Measurements from ENCODE around the gene PEX7.
"Not testable (repeated sequence)": the region's sequence is repeated elsewhere in the genome, so short reads cannot be mapped to it uniquely, and the experiment has no call there.

The PEX7 gene

GRCh38 chr6:136859430-136859829 is 37.0 kb downstream of the PEX7 start:
- no peak overlapping the region for H3K4me3 ChIP-seq (ENCODE audit: low read length)
- H3K9ac ChIP-seq (ENCODE audit: low read length): no peak overlapping the region
- H3K27me3 ChIP-seq (ENCODE audit: control insufficient read depth, insufficient read depth, low read length): no peaks in the 10 kb centered on the region
- H3K27ac ChIP-seq (ENCODE audit: low read length): no peak overlapping the region
- H3K9me3 ChIP-seq (ENCODE audit: control insufficient read depth, low read depth, low read length): no peaks in the 10 kb centered on the region
- H3K36me3 ChIP-seq (ENCODE audit: control insufficient read depth, low read depth, low read length): no peaks in the 10 kb centered on the region
- H3K4me1 ChIP-seq (ENCODE audit: control insufficient read depth, low read depth, low read length): no peaks in the 10 kb centered on the region

GRCh38 chr6:136860043-136860442 is 37.7 kb downstream of the PEX7 start:
- H3K36me3 ChIP-seq (ENCODE audit: control insufficient read depth, low read depth, low read length): no peaks in the 10 kb centered on the region
- H3K9ac ChIP-seq (ENCODE audit: low read length): no peak overlapping the region
- H3K4me3 ChIP-seq (ENCODE audit: low read length): no peak overlapping the region
- no peaks in the 10 kb centered on the region for H3K4me1 ChIP-seq (ENCODE audit: control insufficient read depth, low read depth, low read length)
- H3K27ac ChIP-seq (ENCODE audit: low read length): no peak overlapping the region
- no peaks in the 10 kb centered on the region for H3K27me3 ChIP-seq (ENCODE audit: control insufficient read depth, insufficient read depth, low read length)
- no peaks in the 10 kb centered on the region for H3K9me3 ChIP-seq (ENCODE audit: control insufficient read depth, low read depth, low read length)

GRCh38 chr6:136862662-136863061 is 40.3 kb downstream of the PEX7 start:
- H3K9me3 ChIP-seq (ENCODE audit: control insufficient read depth, low read depth, low read length): no peaks in the 10 kb centered on the region
- H3K4me1 ChIP-seq (ENCODE audit: control insufficient read depth, low read depth, low read length): no peaks in the 10 kb centered on the region
- no peak overlapping the region for H3K4me3 ChIP-seq (ENCODE audit: low read length)
- H3K27me3 ChIP-seq (ENCODE audit: control insufficient read depth, insufficient read depth, low read length): no peaks in the 10 kb centered on the region
- no peaks in the 10 kb centered on the region for H3K36me3 ChIP-seq (ENCODE audit: control insufficient read depth, low read depth, low read length)
- H3K27ac ChIP-seq (ENCODE audit: low read length): no peak overlapping the region
- no peak overlapping the region for H3K9ac ChIP-seq (ENCODE audit: low read length)

GRCh38 chr6:136863752-136864151 is 41.4 kb downstream of the PEX7 start:
- Histone ChIP-seq H3K4me3 (ENCODE audit: low read length) (no peak overlapping the region), H3K27ac (ENCODE audit: low read length) (no peak overlapping the region), H3K36me3 (ENCODE audit: control insufficient read depth, low read depth, low read length) (no peaks in the 10 kb centered on the region), H3K27me3 (ENCODE audit: control insufficient read depth, insufficient read depth, low read length) (no peaks in the 10 kb centered on the region), H3K4me1 (ENCODE audit: control insufficient read depth, low read depth, low read length) (no peaks in the 10 kb centered on the region), H3K9ac (ENCODE audit: low read length) (no peak overlapping the region), H3K9me3 (ENCODE audit: control insufficient read depth, low read depth, low read length) (no peaks in the 10 kb centered on the region)

- Histone ChIP-seq H3K4me1 (ENCODE audit: control insufficient read depth, low read depth, low read length) (no peaks in the 10 kb centered on the region), H3K4me3 (ENCODE audit: low read length) (no peak overlapping the region), H3K27ac (ENCODE audit: low read length) (no peak overlapping the region), H3K9me3 (ENCODE audit: control insufficient read depth, low read depth, low read length) (no peaks in the 10 kb centered on the region), H3K27me3 (ENCODE audit: control insufficient read depth, insufficient read depth, low read length) (no peaks in the 10 kb centered on the region), H3K36me3 (ENCODE audit: control insufficient read depth, low read depth, low read length) (no peaks in the 10 kb centered on the region), H3K9ac (ENCODE audit: low read length) (no peak overlapping the region)
Measured at GRCh38 chr6:136864676-136865075, 42.3 kb downstream of the PEX7 start.

GRCh38 chr6:136866872-136867416 is 44.6 kb downstream of the PEX7 start:
- Histone ChIP-seq H3K36me3 (ENCODE audit: control insufficient read depth, low read depth, low read length) (no peaks in the 10 kb centered on the region), H3K9me3 (ENCODE audit: control insufficient read depth, low read depth, low read length) (no peaks in the 10 kb centered on the region), H3K9ac (ENCODE audit: low read length) (no peak overlapping the region), H3K4me3 (ENCODE audit: low read length) (no peak overlapping the region), H3K27me3 (ENCODE audit: control insufficient read depth, insufficient read depth, low read length) (no peaks in the 10 kb centered on the region), H3K27ac (ENCODE audit: low read length) (no peak overlapping the region), H3K4me1 (ENCODE audit: control insufficient read depth, low read depth, low read length) (no peaks in the 10 kb centered on the region)

- Histone ChIP-seq H3K27ac (ENCODE audit: low read length) (no peak overlapping the region), H3K27me3 (ENCODE audit: control insufficient read depth, insufficient read depth, low read length) (no peaks in the 10 kb centered on the region), H3K9ac (ENCODE audit: low read length) (no peak overlapping the region), H3K9me3 (ENCODE audit: control insufficient read depth, low read depth, low read length) (peaks cover 9% of the 10 kb centered on the region), H3K4me3 (ENCODE audit: low read length) (no peak overlapping the region), H3K4me1 (ENCODE audit: control insufficient read depth, low read depth, low read length) (no peaks in the 10 kb centered on the region), H3K36me3 (ENCODE audit: control insufficient read depth, low read depth, low read length) (no peaks in the 10 kb centered on the region)
Measured at GRCh38 chr6:136869451-136869850, 47.1 kb downstream of the PEX7 start.

- Histone ChIP-seq H3K4me1 (ENCODE audit: control insufficient read depth, low read depth, low read length) (no peaks in the 10 kb centered on the region), H3K36me3 (ENCODE audit: control insufficient read depth, low read depth, low read length) (no peaks in the 10 kb centered on the region), H3K27me3 (ENCODE audit: control insufficient read depth, insufficient read depth, low read length) (no peaks in the 10 kb centered on the region), H3K9ac (ENCODE audit: low read length) (no peak overlapping the region), H3K4me3 (ENCODE audit: low read length) (no peak overlapping the region), H3K9me3 (ENCODE audit: control insufficient read depth, low read depth, low read length) (peaks cover 9% of the 10 kb centered on the region), H3K27ac (ENCODE audit: low read length) (no peak overlapping the region)
Measured at GRCh38 chr6:136873748-136874147, 51.4 kb downstream of the PEX7 start.

GRCh38 chr6:136876469-136876868 is 54.1 kb downstream of the PEX7 start:
- H3K4me1 ChIP-seq (ENCODE audit: control insufficient read depth, low read depth, low read length); H3K4me3 ChIP-seq (ENCODE audit: low read length); H3K27ac ChIP-seq (ENCODE audit: low read length); H3K9ac ChIP-seq (ENCODE audit: low read length); H3K36me3 ChIP-seq (ENCODE audit: control insufficient read depth, low read depth, low read length); H3K27me3 ChIP-seq (ENCODE audit: control insufficient read depth, insufficient read depth, low read length); H3K9me3 ChIP-seq (ENCODE audit: control insufficient read depth, low read depth, low read length): not testable (repeated sequence)

- Histone ChIP-seq H3K4me1 (ENCODE audit: control insufficient read depth, low read depth, low read length) (peaks cover 10% of the 10 kb centered on the region), H3K9me3 (ENCODE audit: control insufficient read depth, low read depth, low read length) (no peaks in the 10 kb centered on the region), H3K27me3 (ENCODE audit: control insufficient read depth, insufficient read depth, low read length) (no peaks in the 10 kb centered on the region), H3K27ac (ENCODE audit: low read length) (no peak overlapping the region), H3K36me3 (ENCODE audit: control insufficient read depth, low read depth, low read length) (no peaks in the 10 kb centered on the region), H3K4me3 (ENCODE audit: low read length) (no peak overlapping the region), H3K9ac (ENCODE audit: low read length) (no peak overlapping the region)
Measured at GRCh38 chr6:136880748-136881460, 58.5 kb downstream of the PEX7 start.

GRCh38 chr6:136886091-136886490 is 63.7 kb downstream of the PEX7 start:
- no peak overlapping the region for H3K4me3 ChIP-seq (ENCODE audit: low read length)
- no peak overlapping the region for H3K9ac ChIP-seq (ENCODE audit: low read length)

GRCh38 chr6:136887953-136888352 is 65.6 kb downstream of the PEX7 start:
- Histone ChIP-seq H3K9ac (ENCODE audit: low read length) (no peak overlapping the region), H3K36me3 (ENCODE audit: control insufficient read depth, low read depth, low read length) (no peaks in the 10 kb centered on the region), H3K9me3 (ENCODE audit: control insufficient read depth, low read depth, low read length) (no peaks in the 10 kb centered on the region), H3K27me3 (ENCODE audit: control insufficient read depth, insufficient read depth, low read length) (no peaks in the 10 kb centered on the region), H3K4me3 (ENCODE audit: low read length) (no peak overlapping the region), H3K4me1 (ENCODE audit: control insufficient read depth, low read depth, low read length) (no peaks in the 10 kb centered on the region), H3K27ac (ENCODE audit: low read length) (no peak overlapping the region)

More at GRCh38 chr6:136886091-136886490, 63.7 kb downstream of the PEX7 start:
- Histone ChIP-seq H3K36me3 (ENCODE audit: control insufficient read depth, low read depth, low read length) (no peaks in the 10 kb centered on the region), H3K9me3 (ENCODE audit: control insufficient read depth, low read depth, low read length) (no peaks in the 10 kb centered on the region), H3K27me3 (ENCODE audit: control insufficient read depth, insufficient read depth, low read length) (no peaks in the 10 kb centered on the region), H3K4me1 (ENCODE audit: control insufficient read depth, low read depth, low read length) (peaks cover 7% of the 10 kb centered on the region), H3K27ac (ENCODE audit: low read length) (no peak overlapping the region)
